NAMALWA (cell line): ENCODE data around the gene DDB1.
A peak's percentile ranks its signal among the peaks of the same experiment; 100 is the strongest.

Experiments
- DNase-seq: peaks from one replicate; pipeline ENCODE4 v3.0.0-alpha.2; 2015; ENCODE audit warnings: low spot score

Gene DDB1

DNA sequence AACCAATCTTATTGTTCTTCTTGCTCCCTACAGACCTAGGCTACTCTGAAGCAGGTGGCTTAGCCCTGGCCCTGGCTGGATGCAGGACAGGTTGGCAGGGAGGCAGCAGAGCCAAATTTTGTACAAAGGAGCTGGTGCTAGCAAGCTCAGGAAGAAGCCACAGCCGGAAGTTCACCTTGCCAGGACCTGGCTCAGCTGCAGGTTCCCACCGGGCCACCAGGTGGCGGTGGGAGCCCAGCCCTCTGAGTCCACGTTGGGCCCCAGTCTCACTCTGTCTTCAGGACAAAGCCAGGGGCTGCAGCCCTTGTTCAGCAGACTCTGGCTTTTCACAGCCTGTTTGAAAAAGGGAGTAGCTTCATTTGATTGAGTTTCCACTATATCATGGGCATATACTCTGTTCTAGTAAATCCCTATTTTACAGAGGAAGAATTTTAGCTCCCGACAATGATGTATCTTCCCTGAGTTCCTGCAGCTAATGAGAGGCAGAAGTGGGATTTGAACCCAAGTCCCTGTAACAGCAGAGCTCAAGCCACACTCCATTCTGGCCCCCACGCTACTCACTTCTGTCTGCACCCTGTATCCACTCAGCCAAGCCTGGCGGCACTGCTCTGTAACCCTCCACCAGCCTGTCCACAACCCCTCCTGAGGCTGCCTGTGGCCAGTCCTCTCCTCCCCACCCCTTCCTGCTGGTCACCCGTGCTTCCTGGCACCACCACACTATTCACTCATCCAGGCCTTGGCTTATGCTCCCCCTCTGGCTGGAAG, 3.4 kb upstream of the DDB1 start:
- peak; percentile 92 for DNase-seq

DNA sequence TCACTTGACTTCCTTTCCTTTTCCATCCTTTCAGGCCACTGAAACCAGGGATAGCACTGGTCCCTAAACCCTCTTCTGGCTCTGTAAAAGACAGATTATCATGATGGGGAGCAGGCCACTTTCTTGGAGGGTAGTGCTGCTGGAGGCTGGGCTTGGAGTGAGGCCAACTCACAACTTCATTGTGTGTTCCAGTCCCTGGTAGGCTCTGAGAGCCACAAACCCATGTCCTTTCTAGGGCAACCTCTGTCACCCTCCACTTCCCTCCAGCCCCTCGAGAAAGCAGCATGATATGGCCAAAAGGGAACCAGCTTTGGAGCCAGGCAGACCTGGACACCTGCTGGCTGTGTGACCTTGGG, 2.4 kb upstream of the DDB1 start:
- no peak for DNase-seq

DNA sequence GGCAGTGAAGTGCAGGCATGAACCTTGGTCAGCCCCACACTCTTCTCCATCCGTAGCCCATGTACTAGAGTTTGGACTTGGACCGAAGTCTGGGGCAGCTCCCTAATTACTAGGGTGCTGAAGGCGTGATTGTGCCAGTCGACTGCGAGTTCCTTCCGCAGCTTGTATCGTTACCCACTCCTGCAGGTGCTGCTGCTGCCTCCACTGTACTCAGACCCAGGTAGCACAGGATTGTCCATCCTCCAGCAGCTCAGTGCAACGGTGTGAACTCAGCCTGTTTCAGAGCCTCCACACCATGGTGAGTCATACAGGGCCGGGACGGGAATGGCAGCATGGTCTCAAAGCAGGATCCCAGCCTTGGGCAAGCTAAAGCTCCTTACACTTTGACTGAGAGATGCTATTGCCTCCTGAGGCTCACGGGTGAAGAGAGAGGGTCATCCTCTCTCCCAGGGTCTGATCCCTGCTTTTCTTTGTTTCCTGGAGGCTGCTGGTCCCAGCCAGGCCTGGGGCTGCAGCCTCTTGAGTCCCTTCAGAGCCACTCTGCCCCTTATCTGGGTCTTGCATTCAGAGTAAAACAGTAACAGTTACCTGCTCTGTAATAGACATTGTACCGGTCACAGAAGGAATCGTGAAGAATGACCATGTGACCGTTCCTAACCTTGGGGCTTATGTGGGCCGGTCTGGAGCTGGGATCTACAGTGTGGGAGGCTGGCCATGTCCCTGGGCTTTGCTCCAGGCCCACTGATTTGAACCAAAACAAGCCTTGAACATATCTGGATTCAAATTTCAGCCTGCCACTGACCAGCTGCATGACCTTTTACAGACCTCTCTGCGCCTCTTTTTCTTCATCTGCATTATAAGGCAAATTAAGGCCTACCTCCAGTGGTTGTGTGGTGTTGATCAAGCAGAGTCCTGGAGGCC, 1.8 kb upstream of the DDB1 start:
- no peak for DNase-seq

DNA sequence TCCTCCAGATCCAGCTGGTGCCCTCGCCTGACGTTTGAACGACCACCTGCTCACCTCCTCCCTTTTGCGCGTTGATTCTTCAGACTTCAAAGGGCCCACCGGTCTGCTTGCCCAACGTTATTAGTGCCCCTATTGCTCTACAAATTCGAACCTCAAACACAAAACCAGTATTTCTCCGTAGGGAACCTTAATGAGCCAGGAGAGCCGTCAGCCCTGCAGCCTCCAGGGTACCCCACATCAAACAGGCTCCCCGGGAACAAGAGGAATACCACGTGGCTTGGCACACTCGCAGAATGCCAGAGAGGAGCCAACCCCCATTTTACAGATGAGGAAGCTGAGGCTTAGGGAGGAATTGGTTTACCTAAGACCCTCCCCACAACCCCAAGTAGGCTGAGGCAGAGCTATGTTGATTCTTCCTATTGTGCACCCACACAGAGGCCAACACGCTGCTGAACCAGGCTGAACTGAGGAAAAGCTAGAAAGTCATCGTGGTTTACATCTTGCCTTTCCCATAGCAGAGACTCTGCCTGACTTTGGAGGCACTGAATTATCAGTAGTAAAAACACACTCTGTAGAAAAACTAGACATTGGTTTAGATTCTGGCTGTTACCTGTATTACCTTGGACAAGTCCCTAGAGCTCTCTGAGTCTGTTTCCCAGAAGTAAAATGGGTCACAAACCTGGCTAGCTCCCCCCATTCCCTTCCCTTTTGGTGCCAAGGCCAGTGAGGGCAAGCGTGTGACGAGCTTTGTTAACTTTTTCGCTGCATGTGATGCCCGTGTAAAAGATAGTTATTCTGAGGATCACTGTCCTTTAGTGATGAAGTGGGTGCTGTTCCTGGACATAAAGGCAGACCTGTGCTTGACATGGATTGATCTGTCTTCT, 887 bp upstream of the DDB1 start:
- DNase-seq, result peak; percentile 57

DNA sequence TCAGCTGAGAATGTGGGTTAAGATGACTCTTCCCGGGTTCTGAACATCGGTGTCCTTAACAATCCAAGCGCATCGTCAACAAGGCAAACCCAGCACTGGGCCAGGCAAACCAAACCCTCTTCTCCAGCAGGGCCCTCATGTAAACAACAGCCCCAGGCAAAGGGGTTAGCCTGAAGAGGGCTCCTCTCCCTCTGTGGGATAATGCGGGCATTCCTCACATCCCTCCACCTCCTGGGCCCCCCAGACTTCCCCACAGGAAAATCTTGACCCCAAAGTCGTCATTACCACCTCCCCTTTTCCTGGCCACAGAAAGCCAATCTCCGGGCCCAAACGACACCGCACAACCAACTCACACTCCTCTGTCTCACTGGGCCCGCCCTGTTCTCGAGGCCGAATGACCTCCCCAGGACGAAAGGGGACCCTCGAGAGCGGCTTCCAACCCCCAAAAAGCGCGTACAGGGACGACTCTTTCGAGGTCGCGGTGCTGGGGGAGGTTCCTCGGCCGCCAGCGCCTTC, 566 bp downstream of the DDB1 start:
- DNase-seq, result peak; percentile 46

DNA sequence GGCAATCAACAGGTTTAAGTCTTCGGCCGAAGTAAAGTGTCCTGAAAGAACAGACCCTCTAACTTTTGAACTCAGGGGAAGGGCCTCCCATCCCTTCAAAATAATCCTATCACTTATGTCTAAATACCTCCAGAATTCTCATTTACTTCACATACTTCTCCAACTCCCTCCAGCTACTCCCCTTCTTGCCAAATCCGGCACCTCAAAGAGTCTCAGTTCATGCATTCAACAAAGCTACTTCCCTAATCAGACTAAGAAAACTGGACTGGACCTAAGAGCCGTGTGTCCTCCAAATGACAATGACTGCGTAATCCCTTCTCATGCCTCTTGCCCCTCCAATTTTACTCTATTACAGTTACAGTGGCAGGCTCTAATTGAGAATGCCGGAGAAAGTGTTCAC, 1.3 kb downstream of the DDB1 start:
- DNase-seq, result no peak

DNA sequence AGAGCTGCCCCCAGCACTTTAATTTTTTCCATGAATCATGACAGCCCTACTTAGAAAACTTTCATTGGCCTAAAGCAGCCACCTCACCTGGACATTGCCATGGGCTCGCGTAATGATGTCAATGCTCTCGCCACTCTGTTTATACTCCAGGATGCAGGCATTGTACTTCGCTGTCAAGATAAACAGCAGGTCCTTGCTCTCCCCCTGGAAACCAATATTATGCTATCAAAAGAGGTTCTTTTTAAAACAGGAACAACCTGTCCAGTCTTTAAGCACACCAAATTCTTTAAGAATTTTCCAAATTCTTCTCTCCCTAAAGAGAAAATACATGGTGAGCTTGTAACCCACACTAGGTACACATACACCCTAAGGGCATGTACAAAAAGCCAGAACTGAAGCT, 3.0 kb downstream of the DDB1 start:
- no peak for DNase-seq

DNA sequence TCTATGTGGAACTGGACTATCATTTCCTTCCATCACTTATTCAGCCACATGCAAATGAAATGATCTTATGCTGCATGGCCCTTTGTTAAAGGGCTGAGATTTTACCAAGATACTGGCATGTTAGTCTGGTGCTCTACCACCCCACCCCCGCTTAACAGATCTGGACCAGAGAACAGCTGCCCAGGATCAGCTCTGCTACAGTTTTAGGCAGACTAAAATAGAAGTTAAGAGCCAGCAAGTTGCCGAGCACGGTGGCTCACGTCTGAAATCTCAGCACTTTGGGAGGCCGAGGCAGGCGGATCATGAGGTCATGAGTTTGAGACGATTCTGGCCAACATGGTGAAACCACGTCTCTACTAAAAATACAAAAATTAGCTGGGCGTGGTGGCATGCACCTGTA, 4.6 kb downstream of the DDB1 start:
- no peak for DNase-seq

DNA sequence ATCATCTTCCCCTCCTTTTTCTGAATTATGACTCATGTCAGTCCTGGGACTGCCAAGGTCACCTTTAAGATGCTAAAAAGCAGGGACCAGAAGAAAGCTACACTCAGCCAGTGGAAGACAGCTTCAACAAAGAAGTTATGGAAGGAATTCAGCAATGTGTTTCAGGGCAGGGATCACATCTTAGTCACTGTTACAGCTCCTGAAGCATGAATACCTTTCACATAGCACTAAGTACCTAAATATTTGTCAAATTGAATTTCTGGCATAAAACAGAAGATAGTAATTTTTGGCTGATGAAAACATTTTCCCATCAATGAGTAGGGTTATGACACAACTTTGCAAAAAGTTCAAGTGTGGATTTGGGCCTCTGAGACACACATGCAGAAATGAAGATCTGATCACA, 5.2 kb downstream of the DDB1 start:
- no peak for DNase-seq

DNA sequence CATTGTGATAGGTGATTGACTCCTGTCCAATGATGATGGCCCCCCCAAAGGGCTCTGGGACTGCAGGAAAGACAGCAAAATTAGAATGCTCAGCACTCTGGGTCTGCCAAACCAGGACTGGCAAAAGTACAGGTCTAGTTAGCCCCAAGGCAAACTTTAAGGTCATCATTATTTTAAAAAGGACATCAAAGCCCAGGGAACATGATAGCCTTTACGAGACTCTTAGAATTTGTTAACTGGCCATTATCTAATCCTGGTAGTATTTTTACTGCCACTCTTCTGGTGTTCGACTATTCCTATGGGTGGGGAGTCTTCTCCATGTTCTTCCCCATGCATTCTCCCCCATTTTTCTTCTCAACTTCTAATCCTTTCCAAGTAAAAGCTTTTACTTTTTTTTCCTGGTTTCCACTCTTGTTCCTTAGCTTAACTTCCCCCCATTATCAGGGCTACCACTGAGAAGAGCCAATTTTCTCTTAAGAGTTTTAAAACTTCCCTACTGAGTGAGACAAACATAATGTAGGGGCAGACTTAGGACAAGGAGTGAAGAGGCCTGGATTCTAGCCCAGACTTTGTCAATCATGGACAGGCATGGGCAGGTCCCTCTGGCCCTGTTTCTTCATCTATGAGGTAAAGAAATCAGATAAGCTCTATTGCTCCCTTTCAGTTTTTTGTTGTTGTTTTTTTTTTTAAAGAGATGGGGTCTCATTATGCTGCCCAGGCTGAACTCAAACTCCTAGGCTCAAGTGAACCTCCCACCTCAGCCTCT, 7.1 kb downstream of the DDB1 start:
- no peak for DNase-seq

DNA sequence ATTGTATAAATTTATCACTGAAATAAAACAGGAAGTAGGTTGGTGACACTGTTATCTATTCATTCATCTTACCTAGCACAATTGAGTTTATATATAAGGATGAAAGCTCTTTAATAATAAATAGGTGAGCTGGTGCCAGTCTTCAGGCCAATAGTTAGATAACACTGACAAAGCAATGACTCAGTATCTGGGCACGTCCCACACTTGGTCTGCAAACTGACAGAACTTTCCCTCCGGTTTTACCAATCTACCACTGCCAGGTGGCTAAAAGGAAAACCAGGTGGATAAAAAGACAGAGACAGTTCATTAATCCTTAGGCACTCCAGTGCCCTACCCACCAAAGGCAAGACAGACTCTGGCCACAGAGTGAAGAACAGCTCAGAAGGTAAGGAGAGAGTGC, 17.6 kb downstream of the DDB1 start:
- DNase-seq, result no peak

DNA sequence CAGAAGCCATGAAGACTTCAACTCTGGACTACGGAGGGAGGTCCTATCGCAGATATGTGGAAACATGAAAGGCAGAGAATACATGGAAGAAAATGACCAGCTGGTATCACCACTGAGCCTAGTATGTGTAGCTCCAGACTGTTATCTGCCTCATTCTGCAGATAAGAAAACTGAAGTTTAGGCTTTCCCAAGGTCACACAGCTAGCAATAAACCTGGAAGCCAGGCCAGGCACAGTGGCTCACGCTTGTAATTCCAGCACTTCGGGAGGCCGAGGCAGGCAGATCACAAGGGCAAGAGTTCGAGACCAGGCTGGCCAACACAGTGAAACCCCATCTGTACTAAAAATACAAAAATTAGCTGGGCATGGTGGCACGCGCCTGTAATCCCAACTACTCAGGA, 22.2 kb downstream of the DDB1 start:
- no peak for DNase-seq

DNA sequence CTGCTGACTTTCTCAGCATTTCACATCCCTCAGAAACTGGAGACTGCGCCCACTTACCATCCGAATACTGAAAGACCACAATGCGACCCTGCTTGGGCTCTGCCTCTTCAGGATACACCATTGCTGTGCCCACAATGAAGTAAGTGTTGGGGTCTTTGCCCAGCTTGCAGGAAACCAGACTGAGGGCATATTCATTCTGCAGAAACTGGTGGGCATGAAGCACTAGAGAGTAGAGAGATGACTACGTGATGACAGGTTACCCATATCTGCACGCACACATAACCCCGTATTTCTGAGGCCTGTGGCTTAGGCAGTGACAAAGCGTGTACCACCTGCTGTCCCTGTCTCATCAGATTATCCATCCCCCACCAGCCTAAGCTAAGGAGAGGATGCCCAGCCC, 23.2 kb downstream of the DDB1 start:
- no peak for DNase-seq

DNA sequence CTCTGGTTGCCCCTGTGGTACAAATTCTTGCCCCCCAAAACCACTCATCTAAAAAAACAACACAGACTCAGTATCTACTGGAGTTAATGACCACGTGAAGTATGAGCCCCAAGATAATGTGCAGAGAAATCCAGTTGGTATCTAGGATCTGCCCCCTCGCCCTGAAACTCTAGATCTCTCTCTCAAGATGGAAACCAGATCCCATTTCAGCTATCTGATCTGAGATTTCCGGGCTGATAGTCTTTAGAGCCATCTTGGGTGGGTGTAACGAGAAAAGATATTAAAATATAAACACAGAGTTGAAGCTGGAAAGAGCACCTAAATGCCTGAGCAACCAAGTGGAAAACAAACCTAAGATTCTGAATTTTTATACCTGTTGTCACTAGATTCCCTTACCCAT, 23.8 kb downstream of the DDB1 start:
- no peak for DNase-seq

DNA sequence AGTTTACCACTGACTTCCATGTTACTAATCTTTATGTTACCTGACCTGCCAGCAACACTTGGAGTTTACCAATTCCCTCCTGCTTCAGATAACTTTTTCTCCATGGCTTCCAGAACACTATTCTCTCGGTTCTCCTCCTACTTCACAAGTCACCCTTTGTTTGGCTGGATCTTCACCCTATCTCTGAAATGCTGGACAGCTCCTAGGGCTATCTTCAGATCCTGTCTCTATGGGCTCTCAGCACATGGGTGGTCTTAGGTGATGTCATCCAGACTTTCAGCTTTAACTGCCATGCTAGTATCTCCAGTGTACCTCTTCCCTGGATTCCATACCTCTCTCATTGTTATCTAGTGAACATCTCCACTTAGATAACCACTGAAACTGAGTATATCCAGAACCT, 25.6 kb downstream of the DDB1 start:
- no peak for DNase-seq

DNA sequence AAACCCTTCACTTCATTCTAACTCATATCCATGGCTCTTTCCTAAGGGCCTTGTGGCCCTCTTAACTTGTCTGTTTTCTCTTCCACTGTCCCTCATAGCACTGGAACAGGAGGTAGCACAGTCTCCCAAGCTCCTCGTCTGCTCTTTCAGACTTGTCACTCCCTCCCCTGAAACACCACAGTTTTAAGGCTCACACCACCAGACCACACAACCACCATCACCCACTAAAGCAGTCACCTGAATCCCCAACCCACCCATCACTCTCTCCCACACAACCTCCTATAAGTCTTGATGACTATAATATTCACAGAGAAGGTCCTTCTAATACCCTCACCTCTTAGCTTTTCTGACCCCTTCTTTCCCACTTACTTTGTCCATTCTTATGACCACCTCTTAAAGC, 26.7 kb downstream of the DDB1 start:
- DNase-seq, result no peak

DNA sequence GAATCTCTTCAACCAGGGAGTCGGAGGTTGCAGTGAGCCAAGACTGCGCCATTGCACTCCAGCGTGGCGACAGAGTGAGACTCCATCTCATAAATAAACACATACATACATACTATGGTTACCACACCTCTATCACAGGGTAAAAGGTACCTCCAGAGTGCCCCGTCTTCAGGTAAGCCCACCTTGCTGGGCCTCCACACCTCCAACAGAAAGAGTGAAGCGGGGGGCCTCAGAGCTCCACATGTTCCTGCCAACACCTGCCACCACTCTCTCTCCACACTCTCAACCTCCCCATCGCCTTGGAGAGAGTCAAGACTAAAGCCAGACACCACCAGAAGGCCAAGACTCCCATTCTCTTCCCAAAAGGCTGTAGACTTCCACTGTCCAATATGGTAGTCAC, 27.5 kb downstream of the DDB1 start:
- no peak for DNase-seq

DNA sequence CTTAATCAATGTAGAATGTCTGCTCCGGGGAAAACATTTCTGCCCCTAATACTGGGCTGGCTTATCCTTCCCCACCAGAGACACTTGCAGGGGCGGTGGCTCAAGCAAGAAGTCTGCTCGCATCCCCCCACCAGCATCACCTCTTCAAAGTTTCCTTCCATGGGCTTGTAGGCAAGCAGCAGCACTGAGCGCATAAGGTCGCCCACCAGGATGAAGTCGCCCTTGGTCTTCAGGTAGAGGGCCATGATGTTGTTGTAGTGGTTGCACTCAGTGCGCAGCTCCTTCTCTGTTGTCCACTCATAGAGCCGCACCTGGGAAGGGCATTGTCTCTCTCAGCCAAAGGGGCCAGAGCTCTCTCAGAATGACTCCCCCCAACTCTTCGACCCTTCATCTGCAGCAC, 29.2 kb downstream of the DDB1 start:
- DNase-seq, result no peak

DNA sequence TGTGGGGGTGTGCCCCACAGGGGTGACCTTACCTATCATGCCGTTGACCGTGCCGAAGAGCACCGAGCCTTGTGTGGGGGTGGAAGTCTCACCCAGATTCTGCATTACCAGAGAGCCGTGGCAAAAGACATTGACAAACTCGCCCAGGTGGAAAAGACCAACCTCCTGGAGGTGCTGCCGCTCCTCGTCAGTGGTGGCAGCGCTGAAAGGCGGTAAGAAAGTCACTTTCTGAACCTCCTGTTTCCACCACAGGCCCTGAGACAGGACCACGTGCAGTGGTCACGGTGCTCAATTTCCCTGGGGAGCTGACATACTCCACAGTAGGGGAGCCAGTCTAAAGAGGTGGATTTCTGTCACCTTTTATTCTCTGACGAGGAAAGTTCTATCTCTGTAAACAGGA, 30.4 kb downstream of the DDB1 start:
- no peak for DNase-seq

DNA sequence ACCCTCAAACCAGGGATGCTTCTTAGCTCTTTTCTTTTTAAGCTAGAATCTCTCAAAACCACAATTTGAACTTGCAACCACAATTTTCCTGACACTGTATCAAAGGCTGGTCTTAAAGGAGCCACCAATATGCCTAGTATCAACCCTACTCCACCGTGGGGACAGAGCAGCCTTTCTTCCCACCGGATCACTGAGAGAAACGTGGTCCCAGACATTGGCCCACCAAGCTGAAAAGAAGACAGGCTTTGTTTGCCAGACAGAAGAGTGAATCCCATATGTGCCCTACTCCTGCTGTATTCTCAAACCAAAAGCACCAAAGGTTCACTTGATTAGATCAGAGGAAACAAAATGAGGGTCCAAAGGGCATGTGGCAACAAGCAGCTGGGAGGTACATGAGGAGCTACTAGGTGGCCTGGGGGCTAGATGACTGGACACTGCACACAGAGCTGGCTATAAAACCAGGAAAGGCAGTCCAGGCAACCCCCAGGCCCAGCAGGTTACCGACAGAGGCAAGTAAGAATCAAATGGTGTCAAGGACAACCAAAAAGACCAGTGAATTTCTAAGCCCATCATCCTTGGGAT, 34.2 kb downstream of the DDB1 start:
- no peak for DNase-seq

DNA sequence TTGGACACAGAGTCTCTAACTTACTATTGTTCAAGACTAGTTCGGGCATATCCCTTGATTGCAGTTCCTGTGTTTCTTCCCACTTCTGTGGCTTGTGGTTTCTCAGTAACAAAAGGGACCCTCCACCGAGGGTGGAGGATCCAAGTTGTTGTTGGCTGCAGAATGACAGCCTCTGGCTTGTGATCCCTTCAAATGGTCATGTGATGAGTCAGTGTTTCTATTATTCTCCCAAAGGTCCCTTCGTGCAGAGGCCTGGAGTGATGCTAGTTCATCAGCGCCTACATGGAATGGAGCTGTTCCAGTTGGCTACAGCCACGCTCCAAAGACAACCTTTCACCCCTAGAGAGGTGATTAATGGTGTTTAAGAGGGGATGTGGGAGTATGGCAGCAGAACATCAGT, 35.2 kb downstream of the DDB1 start:
- no peak for DNase-seq
